ENCODE measurements around the gene LARGE2.

DNA sequence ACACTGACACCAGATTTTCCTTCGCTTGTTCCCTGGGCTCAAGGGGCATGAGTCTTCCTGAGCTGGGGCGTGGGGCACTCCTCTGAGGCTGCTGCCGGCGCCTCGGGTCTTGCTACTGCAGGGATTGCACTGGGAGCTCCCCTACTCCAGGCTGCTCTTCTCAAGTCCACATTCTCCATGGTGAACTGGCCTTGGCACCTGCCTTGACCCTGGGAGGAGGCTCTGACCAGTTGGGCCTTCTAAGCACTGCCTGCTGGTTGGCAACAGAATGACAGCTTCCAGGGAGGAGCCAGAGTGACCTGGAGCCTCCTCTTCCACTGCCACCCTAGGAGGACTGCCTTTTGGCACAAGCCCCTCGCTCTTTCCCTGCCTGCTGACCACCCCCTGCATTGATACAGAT, 24.9 kb upstream of the LARGE2 start:
- TF ChIP-seq, protein P1, sequence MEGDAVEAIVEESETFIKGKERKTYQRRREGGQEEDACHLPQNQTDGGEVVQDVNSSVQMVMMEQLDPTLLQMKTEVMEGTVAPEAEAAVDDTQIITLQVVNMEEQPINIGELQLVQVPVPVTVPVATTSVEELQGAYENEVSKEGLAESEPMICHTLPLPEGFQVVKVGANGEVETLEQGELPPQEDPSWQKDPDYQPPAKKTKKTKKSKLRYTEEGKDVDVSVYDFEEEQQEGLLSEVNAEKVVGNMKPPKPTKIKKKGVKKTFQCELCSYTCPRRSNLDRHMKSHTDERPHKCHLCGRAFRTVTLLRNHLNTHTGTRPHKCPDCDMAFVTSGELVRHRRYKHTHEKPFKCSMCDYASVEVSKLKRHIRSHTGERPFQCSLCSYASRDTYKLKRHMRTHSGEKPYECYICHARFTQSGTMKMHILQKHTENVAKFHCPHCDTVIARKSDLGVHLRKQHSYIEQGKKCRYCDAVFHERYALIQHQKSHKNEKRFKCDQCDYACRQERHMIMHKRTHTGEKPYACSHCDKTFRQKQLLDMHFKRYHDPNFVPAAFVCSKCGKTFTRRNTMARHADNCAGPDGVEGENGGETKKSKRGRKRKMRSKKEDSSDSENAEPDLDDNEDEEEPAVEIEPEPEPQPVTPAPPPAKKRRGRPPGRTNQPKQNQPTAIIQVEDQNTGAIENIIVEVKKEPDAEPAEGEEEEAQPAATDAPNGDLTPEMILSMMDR (IDR thresholded peaks at IDR 0.05), result no peak
- TF ChIP-seq POLR2A (IDR thresholded peaks at IDR 0.05; ENCODE audit: low read depth), result no peak
